Left renal pelvis (tissue), 4 donors: ENCODE data around the gene PAM16. TPM values are rescaled to one million over a fixed set of nuclear protein-coding genes. Genes with fewer than 3 reads are reported as not detected.
A peak's percentile ranks its signal among the peaks of the same experiment; 100 is the strongest.
"Not testable (repeated sequence)": the region's sequence is repeated elsewhere in the genome, so short reads cannot be mapped to it uniquely, and the experiment has no call there.

ENCODE experiments used
- DNase-seq, 4 donors: peaks; one replicate each; pipeline ENCODE4 v3.0.0-alpha.2; 2013; ENCODE audit warnings: low read depth in 4 of 4, low spot score in 3 of 4
- polyA plus RNA-seq, 4 donors: library from polyadenylated mRNA; unstranded; fragments of 120-200 nt; gene quantifications; one replicate each; pipeline ENCODE4 v1.2.1, GENCODE V29; 2013; ENCODE audit not compliant: insufficient read length in 4 of 4

Gene PAM16
- polyA plus RNA-seq, 4 donors, result 19.4 to 36.3 (median 21.6) TPM

DNA sequence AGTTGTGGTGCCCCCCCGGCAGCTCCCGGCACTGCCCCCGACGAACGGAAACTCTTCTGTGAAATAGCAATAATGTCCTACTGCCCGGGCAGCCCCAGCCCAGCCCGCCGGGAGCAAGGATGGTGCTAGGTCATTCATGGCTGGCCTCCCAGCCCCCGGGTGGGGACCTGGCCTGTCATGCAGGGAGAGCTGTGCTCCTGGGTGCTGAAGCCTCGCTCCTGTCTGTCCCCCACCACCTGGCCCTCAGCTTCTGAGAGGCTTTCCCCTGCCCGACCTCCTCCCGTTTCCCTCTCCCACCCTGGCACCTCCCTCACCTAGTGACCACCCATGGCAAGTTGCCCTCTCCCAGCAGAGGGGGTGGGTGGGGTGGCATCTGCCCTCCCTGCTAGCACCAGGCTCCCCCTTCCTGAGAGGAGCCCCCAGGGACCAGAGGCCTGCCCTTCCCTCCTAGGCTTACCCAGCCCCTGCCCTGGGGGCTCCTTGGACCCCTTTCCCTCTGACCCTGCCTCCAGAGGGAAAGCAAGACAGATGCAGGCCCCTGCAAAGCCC, 13.5 kb downstream of the PAM16 start:
- DNase-seq, result no peak

DNA sequence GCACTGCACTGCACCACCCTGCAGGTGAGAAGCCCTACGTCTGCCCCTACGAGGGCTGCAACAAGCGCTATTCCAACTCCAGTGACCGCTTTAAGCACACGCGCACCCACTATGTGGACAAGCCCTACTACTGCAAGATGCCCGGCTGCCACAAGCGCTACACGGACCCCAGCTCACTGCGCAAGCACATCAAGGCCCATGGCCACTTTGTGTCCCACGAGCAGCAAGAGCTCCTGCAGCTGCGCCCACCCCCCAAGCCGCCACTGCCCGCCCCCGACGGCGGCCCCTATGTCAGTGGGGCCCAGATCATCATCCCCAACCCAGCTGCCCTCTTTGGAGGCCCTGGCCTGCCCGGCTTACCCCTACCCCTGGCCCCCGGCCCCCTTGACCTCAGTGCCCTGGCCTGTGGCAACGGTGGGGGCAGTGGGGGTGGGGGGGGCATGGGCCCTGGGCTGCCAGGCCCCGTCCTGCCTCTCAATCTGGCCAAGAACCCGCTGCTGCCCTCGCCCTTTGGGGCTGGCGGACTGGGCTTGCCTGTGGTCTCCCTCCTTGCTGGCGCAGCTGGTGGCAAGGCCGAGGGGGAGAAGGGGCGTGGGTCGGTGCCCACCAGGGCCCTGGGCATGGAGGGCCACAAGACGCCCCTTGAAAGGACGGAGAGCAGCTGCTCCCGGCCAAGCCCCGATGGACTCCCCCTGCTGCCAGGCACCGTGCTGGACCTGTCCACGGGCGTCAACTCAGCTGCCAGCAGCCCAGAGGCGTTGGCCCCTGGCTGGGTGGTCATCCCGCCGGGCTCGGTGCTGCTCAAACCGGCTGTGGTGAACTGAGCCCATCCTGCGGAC, 14.2 kb downstream of the PAM16 start:
- no peak for DNase-seq

DNA sequence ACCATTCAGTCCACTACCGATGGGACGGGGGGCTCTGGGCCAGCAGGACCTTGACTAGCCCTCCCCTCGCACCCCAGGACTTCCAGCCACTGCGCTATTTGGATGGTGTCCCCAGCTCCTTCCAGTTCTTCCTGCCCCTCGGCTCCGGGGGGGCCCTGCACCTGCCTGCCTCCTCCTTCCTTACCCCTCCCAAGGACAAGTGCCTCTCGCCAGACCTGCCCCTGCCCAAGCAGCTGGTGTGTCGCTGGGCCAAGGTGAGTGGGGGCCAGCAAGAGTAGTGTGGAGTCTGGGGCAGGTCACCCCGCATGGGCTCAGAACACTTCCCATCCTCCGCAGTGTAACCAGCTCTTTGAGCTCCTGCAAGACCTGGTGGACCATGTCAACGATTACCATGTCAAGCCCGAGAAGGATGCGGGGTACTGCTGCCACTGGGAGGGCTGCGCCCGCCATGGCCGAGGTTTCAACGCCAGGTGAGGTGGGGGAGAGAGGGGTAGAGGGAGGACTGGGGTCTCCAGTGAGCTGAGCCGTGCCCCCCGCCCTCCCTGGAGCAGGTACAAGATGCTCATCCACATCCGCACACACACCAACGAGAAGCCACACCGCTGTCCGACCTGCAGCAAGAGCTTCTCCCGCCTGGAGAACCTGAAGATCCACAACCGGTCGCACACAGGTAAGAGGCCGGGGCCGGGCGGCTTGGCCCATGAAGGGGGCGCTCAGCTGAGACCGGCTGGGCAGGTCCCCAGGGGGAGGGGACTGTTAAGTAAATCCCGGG, 16.2 kb downstream of the PAM16 start:
- DNase-seq, result no peak

DNA sequence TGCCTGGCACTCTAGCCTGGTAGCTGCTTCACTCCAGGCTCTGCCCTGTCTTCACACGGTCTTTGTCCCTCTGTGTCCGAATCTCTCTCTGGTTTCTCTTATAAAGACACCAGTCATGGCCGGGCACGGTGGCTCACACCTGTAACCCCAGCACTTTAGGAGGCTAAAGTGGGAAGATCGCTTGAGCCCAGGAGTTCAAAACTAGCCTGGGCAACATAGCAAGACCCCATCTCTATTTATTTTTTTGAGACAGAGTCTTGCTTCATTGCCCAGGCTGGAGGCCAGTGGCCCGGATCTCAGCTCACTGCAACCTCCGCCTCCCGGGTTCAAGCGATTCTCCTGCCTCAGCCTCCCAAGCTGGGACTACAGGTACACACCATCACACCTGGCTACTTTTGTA, 17.4 kb downstream of the PAM16 start:
- DNase-seq, result not testable (repeated sequence)

DNA sequence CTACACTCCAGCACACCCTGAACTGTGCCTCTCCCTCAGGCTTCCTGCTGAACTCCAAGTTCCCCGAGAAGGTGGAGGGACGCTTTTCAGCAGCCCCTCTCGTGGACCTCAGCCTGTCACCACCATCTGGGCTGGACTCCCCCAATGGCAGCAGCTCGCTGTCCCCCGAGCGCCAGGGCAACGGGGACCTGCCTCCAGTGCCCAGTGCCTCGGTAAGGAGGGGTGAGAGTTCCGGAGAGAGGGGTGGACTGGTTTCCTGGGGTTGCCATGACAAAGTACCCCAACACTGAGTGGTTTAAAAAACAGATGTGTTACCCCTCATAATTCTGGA, 17.8 kb downstream of the PAM16 start:
- DNase-seq, result no peak

DNA sequence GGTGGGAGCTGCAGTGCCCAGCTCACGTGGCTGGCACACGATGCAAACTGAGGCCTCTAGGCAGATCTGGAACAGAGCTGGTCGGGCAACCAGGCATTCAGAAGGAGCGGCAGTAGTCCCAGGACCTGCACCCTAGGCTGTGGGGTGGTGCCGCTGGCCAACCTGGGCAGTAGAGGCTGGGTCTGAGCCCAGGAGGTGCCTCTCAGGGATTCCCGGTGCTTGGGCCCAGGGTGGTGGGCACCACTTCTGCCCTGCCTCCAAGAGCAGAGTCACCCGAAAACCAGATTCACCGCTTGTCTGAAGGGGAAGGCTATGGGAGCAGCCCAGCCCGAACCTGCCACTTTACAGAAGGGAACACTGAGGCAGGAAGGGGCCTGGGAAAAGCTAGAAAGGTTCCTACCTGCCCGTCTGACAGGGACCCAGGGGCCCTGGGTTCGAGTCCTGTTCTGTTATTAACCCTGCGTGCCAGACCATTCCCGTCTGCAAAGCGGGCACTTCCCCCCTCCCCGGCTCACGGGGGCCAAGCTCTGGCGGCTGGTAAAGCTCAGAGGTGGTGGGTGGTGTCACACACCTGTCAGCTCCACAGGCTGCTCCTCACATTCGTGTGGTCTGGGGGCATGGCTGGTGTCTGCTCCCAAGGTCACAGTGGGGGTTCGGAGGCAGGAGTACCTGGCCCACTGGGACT, 18.4 kb downstream of the PAM16 start:
- DNase-seq, result no peak

DNA sequence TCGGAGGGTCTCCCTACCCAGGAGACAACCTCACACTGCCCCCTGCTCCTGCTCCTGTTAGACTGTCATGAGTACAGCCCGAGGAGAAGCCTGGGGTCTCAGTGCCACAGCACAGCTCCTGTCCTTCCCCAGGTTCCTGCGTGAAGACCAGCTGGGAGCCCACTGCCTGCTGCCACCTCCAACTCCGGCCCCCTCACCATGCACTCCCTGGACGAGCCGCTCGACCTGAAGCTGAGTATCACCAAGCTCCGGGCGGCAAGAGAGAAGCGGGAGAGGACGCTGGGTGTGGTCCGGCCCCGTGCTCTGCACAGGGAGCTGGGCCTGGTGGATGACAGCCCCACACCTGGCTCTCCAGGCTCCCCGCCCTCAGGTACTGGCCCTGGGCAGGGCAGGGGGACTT, 19.0 kb downstream of the PAM16 start:
- DNase-seq, result no peak

DNA sequence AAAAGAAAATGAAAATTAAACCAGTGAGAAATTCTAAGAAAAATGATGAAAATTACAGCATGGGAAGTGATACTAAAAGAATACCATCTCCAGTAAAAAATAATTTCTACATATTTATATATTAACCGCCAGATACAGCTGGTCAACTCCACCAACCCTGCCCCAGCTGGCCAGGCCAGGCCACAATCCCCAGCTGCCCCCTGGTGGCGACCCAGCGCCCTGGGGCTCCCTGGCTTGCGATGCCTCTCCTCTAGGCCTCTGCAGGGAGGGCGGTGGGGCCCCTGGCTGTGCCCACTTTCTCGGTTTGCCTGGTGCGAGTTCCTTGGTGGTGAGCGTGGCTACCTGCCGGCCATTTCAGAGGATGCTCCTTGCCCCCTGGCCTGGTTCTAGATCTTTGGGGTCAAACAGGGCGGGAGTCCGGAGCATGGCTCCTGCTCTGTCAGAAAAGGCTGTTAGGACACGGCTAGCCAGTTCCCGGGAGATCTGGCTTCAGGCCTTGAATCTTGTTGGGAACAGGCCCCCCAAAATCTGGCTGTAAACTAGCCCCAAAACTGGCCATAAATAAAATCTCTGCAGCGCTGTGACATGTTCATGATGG, 20.7 kb downstream of the PAM16 start:
- DNase-seq, result no peak

DNA sequence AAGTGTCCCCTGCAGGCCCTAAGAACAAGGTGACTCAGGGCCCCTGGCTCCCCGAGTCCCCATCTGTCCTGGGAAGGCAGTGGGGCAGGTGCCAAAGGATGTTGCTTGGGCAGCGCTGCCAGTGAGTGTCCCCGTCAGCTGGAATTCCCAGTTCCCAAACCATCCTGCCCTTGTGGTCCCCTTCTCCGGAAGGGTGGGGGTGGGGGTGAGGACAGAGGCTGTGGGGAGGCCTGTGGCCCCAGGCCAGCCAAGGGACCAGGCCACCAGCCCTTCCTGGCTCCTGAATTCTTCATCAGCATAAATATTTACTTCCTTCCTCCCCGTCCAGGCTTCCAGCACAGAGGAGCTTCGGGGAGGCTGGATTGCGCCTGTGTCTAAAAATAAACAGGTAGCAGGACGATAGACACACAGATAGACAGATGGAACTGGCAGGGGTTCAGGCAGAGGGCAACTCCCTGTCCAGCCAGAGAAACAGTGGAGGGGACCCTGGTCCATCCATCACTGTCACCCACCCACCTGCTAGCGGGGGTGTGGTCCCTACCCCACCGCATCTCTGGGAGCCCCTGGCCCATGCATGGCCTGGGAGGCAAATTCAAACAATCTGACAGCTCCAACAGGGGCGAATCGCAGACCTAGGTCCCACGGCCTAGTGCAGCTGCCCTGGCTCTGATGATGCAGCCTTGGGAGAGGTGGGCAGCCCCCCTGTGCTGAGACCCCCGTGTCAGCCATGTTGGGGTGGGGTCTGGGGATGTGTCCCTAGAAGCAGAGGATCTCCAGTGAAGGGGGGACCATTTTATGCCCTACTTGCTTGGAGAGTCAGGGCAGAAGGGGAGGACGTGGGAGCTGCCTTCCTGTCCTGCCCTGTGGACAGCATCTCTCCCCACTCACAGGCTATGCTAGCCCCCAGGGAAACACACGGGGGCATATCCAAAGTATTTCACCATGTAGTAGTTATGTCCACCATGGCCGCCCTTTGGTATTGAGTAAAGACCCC, 22.0 kb downstream of the PAM16 start:
- no peak for DNase-seq

DNA sequence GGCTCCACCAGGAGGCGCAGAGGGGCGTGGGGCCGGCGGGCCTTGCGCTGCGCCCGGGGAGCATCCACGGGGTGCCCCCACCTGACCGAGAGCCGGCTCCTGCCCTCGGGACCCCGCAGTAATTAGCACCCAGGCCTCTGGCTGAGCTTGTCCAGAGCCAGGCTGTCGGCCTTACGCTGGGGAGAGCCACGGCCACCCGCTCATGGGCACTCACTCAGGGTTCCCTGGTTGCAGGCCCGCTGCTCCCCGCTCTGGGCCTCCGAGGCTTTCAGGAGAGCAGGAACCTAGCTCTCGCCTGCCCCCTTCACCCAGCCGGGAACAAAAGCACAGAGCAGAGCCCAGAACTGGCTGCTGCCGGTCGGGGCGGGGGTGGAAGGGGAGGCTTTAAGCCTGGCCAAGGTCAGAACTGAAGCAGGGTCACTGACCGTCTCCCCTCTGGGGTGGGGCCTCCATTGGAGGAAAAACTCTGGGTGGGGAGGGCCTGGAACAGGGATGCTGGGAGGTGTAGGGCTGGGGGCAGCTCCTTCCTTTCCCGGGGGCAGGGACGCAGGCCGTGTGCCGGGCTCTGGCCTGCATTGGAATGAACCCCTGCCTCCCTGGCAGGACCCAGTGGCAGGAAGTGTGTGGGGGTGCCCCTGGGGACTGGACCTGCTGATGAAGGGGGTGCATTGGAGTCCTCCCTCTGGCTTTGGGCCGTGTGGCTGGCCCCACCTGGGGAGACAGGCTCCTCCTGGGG, 22.9 kb downstream of the PAM16 start:
- peak in 1 of 4 donors; percentile 64 for DNase-seq

DNA sequence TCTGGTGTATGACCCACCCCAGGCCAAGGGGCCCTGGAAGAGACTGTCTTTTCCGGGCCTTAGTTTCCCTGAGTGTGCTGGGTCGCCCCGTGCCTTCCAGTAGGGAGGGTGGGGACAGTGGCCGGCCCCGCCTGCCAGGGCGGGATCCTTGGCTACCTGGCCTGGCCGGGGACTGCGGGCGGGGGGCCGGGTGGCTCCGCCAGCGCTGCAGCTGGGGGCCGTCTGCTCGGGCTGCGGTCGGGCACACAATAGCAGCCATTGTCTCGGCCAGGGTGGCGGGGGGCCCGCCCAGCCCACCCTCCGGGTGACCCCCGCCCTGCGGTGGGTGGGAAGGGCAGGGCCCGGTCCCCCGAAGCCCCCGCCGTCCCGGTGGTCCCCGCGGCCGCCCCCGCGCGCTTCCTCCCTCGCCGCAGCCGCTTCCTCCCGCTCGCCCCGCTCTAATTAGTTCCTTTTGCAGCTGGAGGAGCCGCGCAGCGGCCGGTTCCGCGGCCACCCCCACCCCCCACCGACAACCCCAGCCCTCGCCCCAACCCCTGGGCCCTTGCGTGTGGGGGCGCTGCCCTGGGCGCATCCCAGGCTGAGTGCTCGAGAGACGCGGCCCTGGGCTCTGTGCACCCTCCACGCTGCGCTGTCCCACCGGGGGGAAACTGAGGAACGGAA, 23.6 kb downstream of the PAM16 start:
- no peak for DNase-seq

DNA sequence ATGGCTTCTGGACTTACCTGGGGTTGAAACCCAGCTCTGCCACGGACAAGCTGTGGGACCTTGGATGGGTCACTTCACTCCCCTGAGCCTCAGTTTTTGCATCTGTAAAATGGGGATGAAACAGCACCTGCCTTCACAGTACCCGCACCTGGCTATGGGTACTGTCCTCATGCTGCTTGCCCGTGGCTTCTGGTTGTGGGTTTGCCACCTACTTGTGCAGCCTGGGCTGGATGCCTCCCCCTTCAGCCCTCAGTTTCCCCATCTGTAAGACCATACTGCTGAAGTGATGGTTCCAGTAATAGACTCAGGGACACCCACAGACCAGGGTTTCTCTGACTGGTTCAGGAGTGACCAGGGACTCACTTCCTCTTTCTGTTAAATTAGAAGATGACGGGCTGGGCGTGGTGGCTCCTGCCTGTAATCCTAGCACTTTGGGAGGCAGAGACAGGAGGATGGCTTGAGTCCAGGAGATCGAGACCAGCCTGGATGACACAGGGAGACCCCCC, 25.8 kb downstream of the PAM16 start:
- no peak for DNase-seq

DNA sequence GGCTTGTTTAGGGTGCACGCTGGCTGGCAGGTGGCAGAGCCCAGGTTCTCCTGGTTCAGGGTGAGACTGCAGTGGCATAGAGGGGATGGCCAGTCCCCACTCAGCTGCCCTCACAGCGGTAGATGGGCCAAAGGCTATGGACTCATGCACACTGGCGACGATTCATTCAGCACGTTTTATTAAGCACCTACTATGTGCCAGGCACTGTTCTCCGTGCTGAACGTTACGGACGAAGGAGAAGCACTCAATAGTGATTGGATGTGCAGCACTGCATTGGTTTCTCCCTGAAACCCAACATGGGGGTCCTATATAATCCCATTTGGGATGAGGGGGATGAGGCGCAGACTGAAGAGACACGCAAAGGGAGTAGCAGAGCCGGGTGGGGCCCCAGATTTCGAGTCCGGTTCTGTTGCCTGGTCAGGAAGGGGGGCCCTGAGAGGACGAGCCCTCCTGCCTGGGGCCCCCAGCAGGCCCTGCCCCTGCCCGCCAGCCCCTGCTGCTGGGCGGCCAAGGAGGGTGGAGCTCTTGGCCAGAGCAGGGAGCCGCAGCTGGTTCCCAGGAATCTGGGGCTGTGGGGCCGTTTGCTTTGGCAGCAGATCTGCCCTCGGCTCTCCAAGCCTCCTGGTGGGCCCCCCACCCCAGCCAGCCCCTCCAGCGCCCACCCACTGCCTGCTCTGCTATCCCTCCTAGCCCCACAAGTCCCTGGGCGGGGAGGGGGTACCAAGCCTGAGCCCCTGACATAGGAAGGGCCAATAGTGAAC, 26.4 kb downstream of the PAM16 start:
- DNase-seq, result no peak

DNA sequence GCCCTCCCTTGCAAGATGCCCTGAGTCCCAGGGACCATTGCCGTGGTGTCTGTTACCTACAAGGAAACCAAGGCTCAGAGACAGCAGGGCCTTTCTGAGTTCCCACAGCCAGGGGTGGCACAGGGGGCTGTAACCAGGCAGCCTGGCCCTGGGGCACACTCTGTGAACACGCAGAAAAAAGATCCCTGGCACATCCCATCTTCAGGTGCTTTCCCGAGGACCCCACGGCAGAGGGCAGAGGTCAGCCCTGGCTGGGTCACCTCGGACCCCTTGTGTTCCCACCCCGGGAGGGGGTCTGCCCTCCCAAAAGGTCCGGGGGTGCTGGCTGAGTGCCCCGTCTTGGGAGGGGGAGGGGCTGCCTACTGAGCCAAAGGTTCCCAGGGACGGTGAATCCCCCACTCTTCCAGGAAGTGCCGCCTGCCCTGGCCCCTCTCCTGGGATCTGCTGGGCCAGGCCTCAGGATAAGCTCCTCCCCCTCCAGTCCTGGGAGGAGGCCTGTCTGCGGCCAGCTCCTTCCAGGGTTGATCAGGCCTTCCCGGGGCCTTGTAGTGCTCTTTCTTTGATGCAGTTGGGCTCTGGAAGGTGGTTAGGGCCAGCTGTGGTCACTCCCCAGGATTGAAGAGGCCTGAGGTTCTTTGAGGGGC, 27.2 kb downstream of the PAM16 start:
- DNase-seq, result no peak

DNA sequence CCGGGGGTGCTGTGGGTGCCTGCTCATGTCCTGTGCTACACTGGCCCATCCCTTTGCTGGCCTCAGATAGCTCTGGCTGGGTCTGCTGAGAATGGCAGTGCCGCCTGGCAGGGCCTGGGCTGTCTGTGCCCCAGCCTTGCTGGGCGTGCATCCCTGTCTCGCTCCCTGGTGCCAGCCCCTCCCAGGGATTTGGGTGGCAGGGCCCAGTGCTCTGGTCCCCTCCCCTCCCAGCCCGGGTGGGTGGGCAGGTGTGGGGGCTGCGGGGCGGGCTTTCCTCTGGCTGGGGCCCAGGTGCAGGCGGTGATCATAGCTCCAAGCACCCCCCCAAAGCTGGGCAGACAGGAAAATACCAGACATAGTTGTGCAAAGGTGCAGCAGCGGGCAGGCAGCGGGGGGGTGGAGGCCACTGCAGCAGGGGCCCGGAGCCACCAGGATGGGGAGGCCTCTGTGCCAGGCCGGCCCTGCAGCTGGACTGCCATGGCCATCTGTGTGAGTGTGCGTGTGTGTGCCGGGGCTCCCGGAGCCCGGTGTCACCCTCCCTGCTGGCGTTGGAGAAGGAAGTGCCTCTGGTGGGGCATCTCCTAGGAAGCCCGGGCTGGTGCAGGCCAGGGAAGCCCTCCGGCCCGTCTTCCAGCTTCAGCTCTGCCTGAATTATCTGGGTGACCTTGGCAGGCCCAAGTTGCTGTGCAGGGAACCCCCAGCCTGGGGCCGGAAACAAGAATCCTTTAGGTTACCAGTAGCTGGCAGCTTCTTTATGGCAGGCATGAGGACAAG, 27.9 kb downstream of the PAM16 start:
- DNase-seq, result no peak
